ENCODE measurements around the gene AGO1.

DNA sequence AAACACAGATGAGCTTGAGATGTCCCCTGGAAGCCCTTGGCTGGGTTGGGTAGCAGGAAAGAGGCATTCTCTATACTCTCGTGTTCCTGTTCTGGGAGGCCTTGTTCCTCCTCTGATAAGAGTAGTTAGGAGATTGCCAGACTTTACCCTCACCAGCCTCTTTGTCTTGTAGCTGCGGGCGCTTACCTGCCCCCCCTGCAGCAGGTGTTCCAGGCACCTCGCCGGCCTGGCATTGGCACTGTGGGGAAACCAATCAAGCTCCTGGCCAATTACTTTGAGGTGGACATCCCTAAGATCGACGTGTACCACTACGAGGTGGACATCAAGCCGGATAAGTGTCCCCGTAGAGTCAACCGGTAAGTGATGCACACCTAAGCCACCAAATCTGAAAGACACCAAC lies 5.2 kb downstream of the AGO1 start:
- TF ChIP-seq, protein P1, sequence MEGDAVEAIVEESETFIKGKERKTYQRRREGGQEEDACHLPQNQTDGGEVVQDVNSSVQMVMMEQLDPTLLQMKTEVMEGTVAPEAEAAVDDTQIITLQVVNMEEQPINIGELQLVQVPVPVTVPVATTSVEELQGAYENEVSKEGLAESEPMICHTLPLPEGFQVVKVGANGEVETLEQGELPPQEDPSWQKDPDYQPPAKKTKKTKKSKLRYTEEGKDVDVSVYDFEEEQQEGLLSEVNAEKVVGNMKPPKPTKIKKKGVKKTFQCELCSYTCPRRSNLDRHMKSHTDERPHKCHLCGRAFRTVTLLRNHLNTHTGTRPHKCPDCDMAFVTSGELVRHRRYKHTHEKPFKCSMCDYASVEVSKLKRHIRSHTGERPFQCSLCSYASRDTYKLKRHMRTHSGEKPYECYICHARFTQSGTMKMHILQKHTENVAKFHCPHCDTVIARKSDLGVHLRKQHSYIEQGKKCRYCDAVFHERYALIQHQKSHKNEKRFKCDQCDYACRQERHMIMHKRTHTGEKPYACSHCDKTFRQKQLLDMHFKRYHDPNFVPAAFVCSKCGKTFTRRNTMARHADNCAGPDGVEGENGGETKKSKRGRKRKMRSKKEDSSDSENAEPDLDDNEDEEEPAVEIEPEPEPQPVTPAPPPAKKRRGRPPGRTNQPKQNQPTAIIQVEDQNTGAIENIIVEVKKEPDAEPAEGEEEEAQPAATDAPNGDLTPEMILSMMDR (IDR thresholded peaks at IDR 0.05), result no peak
- no peak for TF ChIP-seq POLR2AphosphoS5 (IDR thresholded peaks at IDR 0.05)
